ENCODE results near the gene HMCES. TPM values are rescaled to one million over a fixed set of nuclear protein-coding genes. Genes with fewer than 3 reads are reported as not detected.

The HMCES gene
- 33.2 TPM for total RNA-seq
- polyA plus RNA-seq, result 59.4 TPM
- long read RNA-seq, donor 1, partial matches to known transcripts, result 0 of 2 reads
- long read RNA-seq, donor 1, other reads (novel, unspliced or antisense), result 0 of 2 reads
- long read RNA-seq, donor 2, transcript HMCES-202 (7 exons, 1,763 nt), result minor isoform, 13 of 2,473 reads
- long read RNA-seq, donor 2, transcript HMCES-204 (7 exons, 1,952 nt), result minor isoform, 17 of 2,473 reads
- long read RNA-seq, donor 2, transcript HMCES-201 (7 exons, 2,515 nt), result major isoform, 18 of 2,473 reads
- long read RNA-seq, donor 2, partial matches to known transcripts, result 2,424 of 2,473 reads
- long read RNA-seq, donor 2, other reads (novel, unspliced or antisense), result 0 of 2,473 reads
- long read RNA-seq, donor 3, transcript HMCES-204 (7 exons, 1,952 nt), result major isoform, 7 of 1,081 reads
- long read RNA-seq, donor 3, partial matches to known transcripts, result 1,069 of 1,081 reads
- long read RNA-seq, donor 3, other reads (novel, unspliced or antisense), result 0 of 1,081 reads
- long read RNA-seq, donor 4, partial matches to known transcripts, result 0 of 5 reads
- long read RNA-seq, donor 4, other reads (novel, unspliced or antisense), result 0 of 5 reads
- long read RNA-seq, donor 5, transcript HMCES-202 (7 exons, 1,763 nt), result minor isoform, 5 of 29 reads
- long read RNA-seq, donor 5, transcript HMCES-201 (7 exons, 2,515 nt), result major isoform, 7 of 29 reads
- long read RNA-seq, donor 5, partial matches to known transcripts, result 11 of 29 reads
- long read RNA-seq, donor 5, other reads (novel, unspliced or antisense), result 0 of 29 reads
- long read RNA-seq, donor 6, transcript HMCES-201 (7 exons, 2,515 nt), result major isoform, 13 of 49 reads
- long read RNA-seq, donor 6, transcript HMCES-204 (7 exons, 1,952 nt), result minor isoform, 6 of 49 reads
- long read RNA-seq, donor 6, partial matches to known transcripts, result 27 of 49 reads
- long read RNA-seq, donor 6, other reads (novel, unspliced or antisense), result 0 of 49 reads
- long read RNA-seq, donor 7, transcript HMCES-204 (7 exons, 1,952 nt), result minor isoform, 6 of 37 reads
- long read RNA-seq, donor 7, transcript HMCES-201 (7 exons, 2,515 nt), result major isoform, 10 of 37 reads
- long read RNA-seq, donor 7, partial matches to known transcripts, result 17 of 37 reads
- long read RNA-seq, donor 7, other reads (novel, unspliced or antisense), result 0 of 37 reads
- long read RNA-seq, donor 8, partial matches to known transcripts, result 0 of 6 reads
- long read RNA-seq, donor 8, other reads (novel, unspliced or antisense), result 0 of 6 reads
- long read RNA-seq, donor 9, transcript HMCES-201 (7 exons, 2,515 nt), result major isoform, 5 of 25 reads
- long read RNA-seq, donor 9, partial matches to known transcripts, result 16 of 25 reads
- long read RNA-seq, donor 9, other reads (novel, unspliced or antisense), result 0 of 25 reads
- long read RNA-seq, donor 10, transcript HMCES-204 (7 exons, 1,952 nt), result major isoform, 6 of 15 reads
- long read RNA-seq, donor 10, partial matches to known transcripts, result 0 of 15 reads
- long read RNA-seq, donor 10, other reads (novel, unspliced or antisense), result 0 of 15 reads

GRCh38 chr3:129278439-129278965, at the start of gene HMCES:
TSS of gene HMCES (plus strand) at chr3:129278870. CDS start at chr3:129279733, 863 bp downstream.
- Histone ChIP-seq H3K9me3 (ENCODE audit: control insufficient read depth in 2 of 2, insufficient read depth in 1 of 2, low read length in 1 of 2) (no peaks in the 10 kb centered on the region), H3K27ac (ENCODE audit: low read depth in 1 of 2, low read length in 1 of 2) (peak within 1 kb of the TSS; percentile 82 to 92), H3K27me3 (ENCODE audit: control insufficient read depth in 2 of 2, insufficient read depth in 1 of 2, low read length in 1 of 2) (no peaks in the 10 kb centered on the region), H3K4me3 (ENCODE audit: low read length in 2 of 2) (peak within 1 kb of the TSS; percentile 81 to 95), H3K36me3 (ENCODE audit: control insufficient read depth in 2 of 2, insufficient read depth in 2 of 2, low read length in 1 of 2) (peaks cover 24 to 45% of the 10 kb centered on the region in 2 donors), H3K4me1 (ENCODE audit: control insufficient read depth in 2 of 2, insufficient read depth in 2 of 2, low read length in 2 of 2) (peaks cover 24 to 42% of the 10 kb centered on the region in 2 donors)
- peak; percentile 67 to 96 (median 89) for DNase-seq (ENCODE audit: low read depth in 6 of 9, low spot score in 9 of 9)
- 1% methylated on average over 44 of the region's 44 CpGs for WGBS

- no peak for DNase-seq (ENCODE audit: low read depth in 6 of 9, low spot score in 9 of 9)
These were observed 49.6 kb upstream of the HMCES start for GRCh38 chr3:129228891-129229585.

GRCh38 chr3:129230311-129231019, 48.2 kb upstream of the HMCES start:
- DNase-seq (ENCODE audit: low read depth in 6 of 9, low spot score in 9 of 9), result no peak
- Histone ChIP-seq H3K27me3 (ENCODE audit: control insufficient read depth in 2 of 2, insufficient read depth in 1 of 2, low read length in 1 of 2) (no peaks in the 10 kb centered on the region), H3K4me3 (ENCODE audit: low read length in 2 of 2) (no peak overlapping the region), H3K9me3 (ENCODE audit: control insufficient read depth in 2 of 2, insufficient read depth in 1 of 2, low read length in 1 of 2) (peaks cover 0 to 3% of the 10 kb centered on the region in 2 donors), H3K36me3 (ENCODE audit: control insufficient read depth in 2 of 2, insufficient read depth in 2 of 2, low read length in 1 of 2) (no peaks in the 10 kb centered on the region), H3K27ac (ENCODE audit: low read depth in 1 of 2, low read length in 1 of 2) (peak overlapping the region in 1 of 2 donors; percentile 11), H3K4me1 (ENCODE audit: control insufficient read depth in 2 of 2, insufficient read depth in 2 of 2, low read length in 2 of 2) (peaks cover 0 to 20% of the 10 kb centered on the region in 2 donors)
- 62% methylated on average over 7 of the region's 7 CpGs for WGBS

More at GRCh38 chr3:129228891-129229585, 49.6 kb upstream of the HMCES start:
- Histone ChIP-seq H3K36me3 (ENCODE audit: control insufficient read depth in 2 of 2, insufficient read depth in 2 of 2, low read length in 1 of 2) (no peaks in the 10 kb centered on the region), H3K9me3 (ENCODE audit: control insufficient read depth in 2 of 2, insufficient read depth in 1 of 2, low read length in 1 of 2) (no peaks in the 10 kb centered on the region), H3K4me3 (ENCODE audit: low read length in 2 of 2) (no peak overlapping the region), H3K4me1 (ENCODE audit: control insufficient read depth in 2 of 2, insufficient read depth in 2 of 2, low read length in 2 of 2) (peaks cover 0 to 22% of the 10 kb centered on the region in 2 donors), H3K27me3 (ENCODE audit: control insufficient read depth in 2 of 2, insufficient read depth in 1 of 2, low read length in 1 of 2) (no peaks in the 10 kb centered on the region), H3K27ac (ENCODE audit: low read depth in 1 of 2, low read length in 1 of 2) (no peak overlapping the region)
- WGBS, result 79% methylated on average over 11 of the region's 11 CpGs

- peaks cover 0 to 16% of the 10 kb centered on the region in 2 donors for H3K4me1 ChIP-seq (ENCODE audit: control insufficient read depth in 2 of 2, insufficient read depth in 2 of 2, low read length in 2 of 2)
- no peak overlapping the region for H3K27ac ChIP-seq (ENCODE audit: low read depth in 1 of 2, low read length in 1 of 2)
- 92% methylated on average over 10 of the region's 10 CpGs for WGBS
- H3K4me3 ChIP-seq (ENCODE audit: low read length in 2 of 2), result no peak overlapping the region
- DNase-seq (ENCODE audit: low read depth in 6 of 9, low spot score in 9 of 9), result no peak
- H3K27me3 ChIP-seq (ENCODE audit: control insufficient read depth in 2 of 2, insufficient read depth in 1 of 2, low read length in 1 of 2), result no peaks in the 10 kb centered on the region
- no peaks in the 10 kb centered on the region for H3K36me3 ChIP-seq (ENCODE audit: control insufficient read depth in 2 of 2, insufficient read depth in 2 of 2, low read length in 1 of 2)
- peaks cover 0 to 3% of the 10 kb centered on the region in 2 donors for H3K9me3 ChIP-seq (ENCODE audit: control insufficient read depth in 2 of 2, insufficient read depth in 1 of 2, low read length in 1 of 2)
These were observed 47.1 kb upstream of the HMCES start for GRCh38 chr3:129231331-129232119.

GRCh38 chr3:129233538-129233937, 45.1 kb upstream of the HMCES start:
- WGBS, result 9% methylated on average over 4 of the region's 4 CpGs
- Histone ChIP-seq H3K4me3 (ENCODE audit: low read length in 2 of 2) (no peak overlapping the region), H3K9me3 (ENCODE audit: control insufficient read depth in 2 of 2, insufficient read depth in 1 of 2, low read length in 1 of 2) (peaks cover 0 to 3% of the 10 kb centered on the region in 2 donors), H3K4me1 (ENCODE audit: control insufficient read depth in 2 of 2, insufficient read depth in 2 of 2, low read length in 2 of 2) (peaks cover 0 to 12% of the 10 kb centered on the region in 2 donors), H3K27me3 (ENCODE audit: control insufficient read depth in 2 of 2, insufficient read depth in 1 of 2, low read length in 1 of 2) (no peaks in the 10 kb centered on the region), H3K36me3 (ENCODE audit: control insufficient read depth in 2 of 2, insufficient read depth in 2 of 2, low read length in 1 of 2) (no peaks in the 10 kb centered on the region), H3K27ac (ENCODE audit: low read depth in 1 of 2, low read length in 1 of 2) (peak overlapping the region in 1 of 2 donors; percentile 67)
- peak in 2 of 9 donors; percentile 14 to 40 for DNase-seq (ENCODE audit: low read depth in 6 of 9, low spot score in 9 of 9)

GRCh38 chr3:129234441-129234840, 44.2 kb upstream of the HMCES start:
- Histone ChIP-seq H3K36me3 (ENCODE audit: control insufficient read depth in 2 of 2, insufficient read depth in 2 of 2, low read length in 1 of 2) (no peaks in the 10 kb centered on the region), H3K27ac (ENCODE audit: low read depth in 1 of 2, low read length in 1 of 2) (no peak overlapping the region), H3K9me3 (ENCODE audit: control insufficient read depth in 2 of 2, insufficient read depth in 1 of 2, low read length in 1 of 2) (peaks cover 0 to 3% of the 10 kb centered on the region in 2 donors), H3K4me1 (ENCODE audit: control insufficient read depth in 2 of 2, insufficient read depth in 2 of 2, low read length in 2 of 2) (peaks cover 0 to 9% of the 10 kb centered on the region in 2 donors), H3K27me3 (ENCODE audit: control insufficient read depth in 2 of 2, insufficient read depth in 1 of 2, low read length in 1 of 2) (no peaks in the 10 kb centered on the region), H3K4me3 (ENCODE audit: low read length in 2 of 2) (no peak overlapping the region)
- DNase-seq (ENCODE audit: low read depth in 6 of 9, low spot score in 9 of 9), result no peak
- 94% methylated on average over 3 of the region's 3 CpGs for WGBS

GRCh38 chr3:129235344-129235917, 43.2 kb upstream of the HMCES start:
- DNase-seq (ENCODE audit: low read depth in 6 of 9, low spot score in 9 of 9), result no peak
- H3K9me3 ChIP-seq (ENCODE audit: control insufficient read depth in 2 of 2, insufficient read depth in 1 of 2, low read length in 1 of 2), result peaks cover 0 to 3% of the 10 kb centered on the region in 2 donors
- H3K4me3 ChIP-seq (ENCODE audit: low read length in 2 of 2), result no peak overlapping the region
- H3K27me3 ChIP-seq (ENCODE audit: control insufficient read depth in 2 of 2, insufficient read depth in 1 of 2, low read length in 1 of 2), result no peaks in the 10 kb centered on the region
- H3K4me1 ChIP-seq (ENCODE audit: control insufficient read depth in 2 of 2, insufficient read depth in 2 of 2, low read length in 2 of 2), result peaks cover 0 to 5% of the 10 kb centered on the region in 2 donors
- no peak overlapping the region for H3K27ac ChIP-seq (ENCODE audit: low read depth in 1 of 2, low read length in 1 of 2)
- WGBS, result 99% methylated on average over 4 of the region's 4 CpGs
- H3K36me3 ChIP-seq (ENCODE audit: control insufficient read depth in 2 of 2, insufficient read depth in 2 of 2, low read length in 1 of 2), result no peaks in the 10 kb centered on the region
